ENCODE data around the gene PLSCR4. TPM values are rescaled to one million over a fixed set of nuclear protein-coding genes. Genes with fewer than 3 reads are reported as not detected.

PLSCR4 gene
- total and polyA plus RNA-seq, 9 of the 15 experiments (the other 6 are each of a cell fraction or from before 2014, with no cell fraction given), result 0.11 to 0.68 (median 0.21) TPM

- intact Hi-C loops (cut with micrococcal nuclease), result no loop called here
- no peaks in the 10 kb centered on the region for H4K20me1 ChIP-seq (replicated peaks; ENCODE audit: control insufficient read depth, insufficient read depth, low read length)
- ChIA-PET POLR2A (no interaction called here), CTCF (ENCODE audit: low intra/inter-chr PET ratio) (no interaction called here)
- no peaks in the 10 kb centered on the region for H3K79me2 ChIP-seq (ENCODE audit: control insufficient read depth, insufficient read depth, low read length)
- BruUV-seq (replicated peaks), result no TSS peak
- FAIRE-seq, result no peak
- no peak overlapping the region for H2AFZ ChIP-seq (ENCODE audit: low read depth, low read length)
- no peak overlapping the region for H3K4me3 ChIP-seq
- no peaks in the 10 kb centered on the region for H3K9me3 ChIP-seq (replicated peaks; ENCODE audit: control insufficient read depth, insufficient read depth, low read depth, low read length)
- no peak overlapping the region for H3K27ac ChIP-seq (ENCODE audit: extremely low read depth, low read depth, low read length)
- no peaks in the 10 kb centered on the region for H3K4me1 ChIP-seq (replicated peaks in 1 of 2; ENCODE audit: control insufficient read depth in 2 of 2, insufficient read depth in 2 of 2, low read length in 2 of 2)
- H3K9me1 ChIP-seq (ENCODE audit: control insufficient read depth, insufficient read depth, low read length), result no peaks in the 10 kb centered on the region
- ATAC-seq, result no peak
- in situ Hi-C loops (cut with MboI), result no loop called here
- no peaks in the 10 kb centered on the region for H3K27me3 ChIP-seq (ENCODE audit: control insufficient read depth in 2 of 2, insufficient read depth in 2 of 2, low read length in 2 of 2)
- no peak for DNase-seq (ENCODE audit: extremely low read depth in 1 of 4, low spot score in 3 of 4)
- H3K36me3 ChIP-seq (ENCODE audit: control insufficient read depth, insufficient read depth, low read length), result no peaks in the 10 kb centered on the region
- no peak overlapping the region for H3K4me2 ChIP-seq (ENCODE audit: insufficient read depth, low read length)
- no peak overlapping the region for H3K9ac ChIP-seq (ENCODE audit: insufficient read depth in 1 of 2, low read depth in 2 of 2, low read length in 2 of 2)
- 0% methylated on average over 2 of the region's 2 CpGs for WGBS (ENCODE audit: insufficient coverage, low coverage, missing lambda C conversion rate)
- TF ChIP-seq SRF (CRISPR knock-in tag; IDR thresholded peaks at IDR 0.05), result no peak
- no peak for TF ChIP-seq SNAPC5 (CRISPR knock-in tag; IDR thresholded peaks at IDR 0.05)
- no peak for TF ChIP-seq ZBTB8A (IDR thresholded peaks at IDR 0.05; ENCODE audit: partially characterized antibody)
- TF ChIP-seq C11orf30 (IDR thresholded peaks at IDR 0.05; ENCODE audit: low read depth), result no peak
- TF ChIP-seq CHD7 (IDR thresholded peaks at IDR 0.05; ENCODE audit: low read depth, low read length), result no peak
- TF ChIP-seq NKRF (IDR thresholded peaks at IDR 0.05; ENCODE audit: borderline replicate concordance), result no peak
- no peak for TF ChIP-seq ZNF696 (CRISPR knock-in tag; conservative IDR thresholded peaks at IDR 0.05)
- no peak for TF ChIP-seq HMG20A (CRISPR knock-in tag; conservative IDR thresholded peaks at IDR 0.05)
Observed at GRCh38 chr3:146262371-146263110, 11.6 kb upstream of the PLSCR4 start.
